ENCODE data around the gene SLC9A9. TPM values are rescaled to one million over a fixed set of nuclear protein-coding genes. Genes with fewer than 3 reads are reported as not detected.

Gene SLC9A9
- total RNA-seq, 2 donors from 2014 or later = 23.6 to 31.0 TPM

DNA sequence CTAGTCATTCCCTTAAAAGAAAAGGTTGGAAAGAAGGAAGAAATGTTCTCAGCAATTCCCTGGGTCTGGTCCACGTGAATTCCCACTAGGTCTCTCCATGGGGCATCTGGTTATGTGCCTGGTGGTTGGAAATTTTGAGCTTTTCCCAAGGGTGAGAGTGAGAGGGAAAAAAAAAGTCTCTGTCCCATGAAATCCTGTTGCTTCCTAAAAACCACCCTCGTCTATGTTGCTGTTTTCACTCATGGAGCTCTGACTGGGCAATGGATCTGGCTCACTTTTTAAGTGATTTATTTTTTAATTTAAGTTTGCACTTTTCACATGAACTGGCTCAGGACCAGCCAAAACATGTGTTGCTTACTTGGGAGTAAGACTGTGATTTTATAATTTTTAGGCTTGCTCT lies 538.6 kb downstream of the SLC9A9 start:
- Histone ChIP-seq H3K27ac (no peak overlapping the region), H3K36me3 (no peaks in the 10 kb centered on the region), H3K9me3 (no peaks in the 10 kb centered on the region), H3K4me3 (no peak overlapping the region), H3K4me1 (replicated peaks) (no peaks in the 10 kb centered on the region), H3K27me3 (replicated peaks; ENCODE audit: insufficient read depth) (no peaks in the 10 kb centered on the region)
- TF ChIP-seq, protein P1, sequence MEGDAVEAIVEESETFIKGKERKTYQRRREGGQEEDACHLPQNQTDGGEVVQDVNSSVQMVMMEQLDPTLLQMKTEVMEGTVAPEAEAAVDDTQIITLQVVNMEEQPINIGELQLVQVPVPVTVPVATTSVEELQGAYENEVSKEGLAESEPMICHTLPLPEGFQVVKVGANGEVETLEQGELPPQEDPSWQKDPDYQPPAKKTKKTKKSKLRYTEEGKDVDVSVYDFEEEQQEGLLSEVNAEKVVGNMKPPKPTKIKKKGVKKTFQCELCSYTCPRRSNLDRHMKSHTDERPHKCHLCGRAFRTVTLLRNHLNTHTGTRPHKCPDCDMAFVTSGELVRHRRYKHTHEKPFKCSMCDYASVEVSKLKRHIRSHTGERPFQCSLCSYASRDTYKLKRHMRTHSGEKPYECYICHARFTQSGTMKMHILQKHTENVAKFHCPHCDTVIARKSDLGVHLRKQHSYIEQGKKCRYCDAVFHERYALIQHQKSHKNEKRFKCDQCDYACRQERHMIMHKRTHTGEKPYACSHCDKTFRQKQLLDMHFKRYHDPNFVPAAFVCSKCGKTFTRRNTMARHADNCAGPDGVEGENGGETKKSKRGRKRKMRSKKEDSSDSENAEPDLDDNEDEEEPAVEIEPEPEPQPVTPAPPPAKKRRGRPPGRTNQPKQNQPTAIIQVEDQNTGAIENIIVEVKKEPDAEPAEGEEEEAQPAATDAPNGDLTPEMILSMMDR (IDR thresholded peaks at IDR 0.05) = no peak
- no peak for TF ChIP-seq POLR2A (IDR thresholded peaks at IDR 0.05)
- no peak for TF ChIP-seq POLR2AphosphoS5 (IDR thresholded peaks at IDR 0.05)
- no peak for DNase-seq (ENCODE audit: low spot score)
- intact Hi-C loops (cut with DNase I) = no loop called here
- WGBS = 71% methylated on average over 2 of the region's 2 CpGs

DNA sequence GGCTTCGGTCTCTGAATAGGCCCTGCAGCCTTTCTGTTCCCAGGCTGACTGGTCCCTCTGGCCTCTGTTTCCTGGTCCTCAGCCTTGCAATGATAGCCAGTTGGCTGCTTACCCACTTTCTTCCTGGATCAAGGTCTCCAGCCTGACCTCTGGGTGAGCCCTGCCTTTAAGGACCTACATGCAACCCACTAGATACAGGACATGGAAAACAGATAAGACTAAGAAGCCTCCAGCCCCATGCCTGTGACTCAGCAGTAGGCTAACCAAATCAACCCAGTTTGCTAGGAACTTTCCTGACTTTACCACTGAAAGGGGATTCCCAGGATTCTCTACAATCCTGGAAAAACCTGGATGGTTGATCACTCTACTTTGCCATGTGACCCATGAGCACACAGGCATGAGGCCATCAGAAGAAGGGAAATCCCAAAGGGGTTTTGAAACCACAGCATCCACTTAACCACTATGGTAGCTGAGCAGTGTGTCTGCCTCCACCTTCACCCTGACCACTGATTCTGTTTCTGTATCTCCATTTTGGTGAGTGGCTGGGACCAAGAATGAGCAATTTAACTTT lies 540.6 kb downstream of the SLC9A9 start:
- no peaks in the 10 kb centered on the region for H3K36me3 ChIP-seq
- no peak for TF ChIP-seq POLR2A (IDR thresholded peaks at IDR 0.05)
- TF ChIP-seq, protein P1 (IDR thresholded peaks at IDR 0.05) = no peak
- no peak for TF ChIP-seq POLR2AphosphoS5 (IDR thresholded peaks at IDR 0.05)
- 100% methylated on average over 1 of the region's 1 CpG for WGBS
- H3K4me1 ChIP-seq (replicated peaks) = no peaks in the 10 kb centered on the region
- H3K4me3 ChIP-seq = no peak overlapping the region
- no peaks in the 10 kb centered on the region for H3K27me3 ChIP-seq (replicated peaks; ENCODE audit: insufficient read depth)
- H3K9me3 ChIP-seq = no peaks in the 10 kb centered on the region
- DNase-seq (ENCODE audit: low spot score) = no peak
- intact Hi-C loops (cut with DNase I) = no loop called here
- H3K27ac ChIP-seq = no peak overlapping the region

DNA sequence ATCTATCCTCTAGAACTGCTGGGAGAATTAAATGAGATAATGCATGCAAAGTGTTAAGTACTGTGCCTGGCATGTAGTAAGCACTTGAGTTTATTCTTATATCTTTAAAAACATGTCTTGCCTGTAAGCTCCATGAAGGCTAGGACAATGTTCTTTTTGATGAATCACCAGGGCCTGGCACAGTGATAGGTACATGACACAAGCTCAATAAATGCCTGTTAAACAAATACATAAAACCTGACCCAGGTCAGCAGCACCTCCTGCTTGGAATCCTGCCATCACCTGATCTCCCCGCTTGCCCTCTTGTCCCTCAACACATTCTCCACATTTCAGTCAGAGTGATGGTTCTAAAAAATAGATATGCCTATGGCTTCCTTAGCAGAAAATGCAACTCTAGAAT lies 541.9 kb downstream of the SLC9A9 start:
- Histone ChIP-seq H3K27me3 (replicated peaks; ENCODE audit: insufficient read depth) (no peaks in the 10 kb centered on the region), H3K9me3 (no peaks in the 10 kb centered on the region), H3K4me1 (replicated peaks) (no peaks in the 10 kb centered on the region), H3K27ac (no peak overlapping the region), H3K36me3 (no peaks in the 10 kb centered on the region), H3K4me3 (no peak overlapping the region)
- TF ChIP-seq POLR2A (IDR thresholded peaks at IDR 0.05) (no peak), POLR2AphosphoS5 (IDR thresholded peaks at IDR 0.05) (peak; percentile 66)
- TF ChIP-seq, protein P1 (IDR thresholded peaks at IDR 0.05) = no peak
- intact Hi-C loops (cut with DNase I) = no loop called here
- DNase-seq (ENCODE audit: low spot score) = peak; percentile 55
- WGBS = 31% methylated on average over 1 of the region's 1 CpG

DNA sequence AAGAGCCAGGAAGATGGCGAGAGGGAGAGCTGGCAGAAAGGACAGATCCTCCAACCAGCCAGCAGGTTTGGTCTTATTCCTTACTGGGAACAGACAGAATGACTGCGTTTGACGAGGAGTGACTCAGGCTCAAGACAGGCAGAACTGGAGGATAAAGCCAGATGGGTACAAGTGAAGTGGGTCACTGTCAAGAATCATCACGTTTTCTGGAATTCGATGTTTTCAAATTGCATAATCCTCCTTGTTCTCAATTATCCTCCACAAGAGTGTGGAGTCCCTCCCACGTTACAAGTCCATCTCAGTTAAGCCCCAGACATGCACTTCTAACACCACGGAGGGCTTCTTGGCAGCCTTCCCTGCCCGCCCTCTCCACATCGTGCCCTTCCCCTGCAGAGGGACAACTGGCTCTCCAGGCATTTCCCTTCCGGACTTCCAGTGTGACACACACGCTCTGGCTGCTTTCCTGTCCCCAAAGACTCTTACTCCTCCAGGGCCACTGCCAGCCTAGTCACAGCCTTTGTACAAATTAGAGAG lies 545.6 kb downstream of the SLC9A9 start:
- 64% methylated on average over 11 of the region's 11 CpGs for WGBS

More for the DNA sequence above, 545.6 kb downstream of the SLC9A9 start:
- intact Hi-C loops (cut with DNase I) = no loop called here
- H3K4me1 ChIP-seq (replicated peaks) = no peaks in the 10 kb centered on the region
- no peaks in the 10 kb centered on the region for H3K27me3 ChIP-seq (replicated peaks; ENCODE audit: insufficient read depth)
- no peaks in the 10 kb centered on the region for H3K36me3 ChIP-seq
- H3K27ac ChIP-seq = no peak overlapping the region
- no peak for DNase-seq (ENCODE audit: low spot score)
- H3K9me3 ChIP-seq = no peaks in the 10 kb centered on the region
- no peak overlapping the region for H3K4me3 ChIP-seq
- TF ChIP-seq, protein P1 (IDR thresholded peaks at IDR 0.05) = no peak
- no peak for TF ChIP-seq POLR2AphosphoS5 (IDR thresholded peaks at IDR 0.05)
- TF ChIP-seq POLR2A (IDR thresholded peaks at IDR 0.05) = no peak

Measured in prostate gland (tissue), 2 donors.